Skeletal muscle satellite cell (primary cell): ENCODE results near the gene LYRM1.

ENCODE experiments used
- H3K27me3 ChIP-seq: 2 replicates; pipeline ENCODE4 v1.7.0; 2013; ENCODE audit warnings: low read length; ENCODE audit not compliant: control insufficient read depth, insufficient read depth
- H3K36me3 ChIP-seq: 2 replicates; pipeline ENCODE4 v1.7.0; 2013; ENCODE audit warnings: mild to moderate bottlenecking, control low read depth, low read length; ENCODE audit not compliant: insufficient read depth
- H3K4me1 ChIP-seq: 2 replicates; pipeline ENCODE4 v1.7.0; 2013; ENCODE audit warnings: low read length; ENCODE audit not compliant: control insufficient read depth, insufficient read depth
- H3K4me2 ChIP-seq: 2 replicates; pipeline ENCODE4 v1.7.0; 2013; ENCODE audit warnings: mild to moderate bottlenecking, low read length
- H3K4me3 ChIP-seq: 2 replicates; pipeline ENCODE4 v1.7.0; 2013; ENCODE audit warnings: low read length
- H3K9ac ChIP-seq: 2 replicates; pipeline ENCODE4 v1.7.0; 2013; ENCODE audit warnings: mild to moderate bottlenecking, low read depth, low read length, moderate library complexity
- H3K9me3 ChIP-seq: replicated peaks from 2 replicates; pipeline ENCODE4 v1.7.0; 2013; ENCODE audit warnings: mild to moderate bottlenecking, control low read depth, low read length

The LYRM1 gene

GRCh38 chr16:20903899-20904506 is 3.4 kb downstream of the LYRM1 start:
- H3K4me1 ChIP-seq = peaks cover 70% of the 10 kb centered on the region
- no peaks in the 10 kb centered on the region for H3K36me3 ChIP-seq
- H3K4me2 ChIP-seq = peak overlapping the region; percentile 44
- H3K9ac ChIP-seq = peak overlapping the region; percentile 80
- H3K4me3 ChIP-seq = no peak overlapping the region
- H3K9me3 ChIP-seq = no peaks in the 10 kb centered on the region
- no peaks in the 10 kb centered on the region for H3K27me3 ChIP-seq

- Histone ChIP-seq H3K36me3 (no peaks in the 10 kb centered on the region), H3K4me1 (peaks cover 70% of the 10 kb centered on the region), H3K9ac (peak overlapping the region; percentile 80), H3K4me3 (peak overlapping the region; percentile 3), H3K4me2 (peak overlapping the region; percentile 44), H3K9me3 (no peaks in the 10 kb centered on the region), H3K27me3 (no peaks in the 10 kb centered on the region)
Observed at GRCh38 chr16:20904507-20905081, 4.0 kb downstream of the LYRM1 start.

- peaks cover 79% of the 10 kb centered on the region for H3K4me1 ChIP-seq
- peak overlapping the region; percentile 80 for H3K9ac ChIP-seq
- peak overlapping the region; percentile 58 for H3K4me3 ChIP-seq
- H3K36me3 ChIP-seq = no peaks in the 10 kb centered on the region
- peak overlapping the region; percentile 75 for H3K4me2 ChIP-seq
- no peaks in the 10 kb centered on the region for H3K27me3 ChIP-seq
- H3K9me3 ChIP-seq = no peaks in the 10 kb centered on the region
Observed at GRCh38 chr16:20905576-20905975, 5.0 kb downstream of the LYRM1 start.

DNA sequence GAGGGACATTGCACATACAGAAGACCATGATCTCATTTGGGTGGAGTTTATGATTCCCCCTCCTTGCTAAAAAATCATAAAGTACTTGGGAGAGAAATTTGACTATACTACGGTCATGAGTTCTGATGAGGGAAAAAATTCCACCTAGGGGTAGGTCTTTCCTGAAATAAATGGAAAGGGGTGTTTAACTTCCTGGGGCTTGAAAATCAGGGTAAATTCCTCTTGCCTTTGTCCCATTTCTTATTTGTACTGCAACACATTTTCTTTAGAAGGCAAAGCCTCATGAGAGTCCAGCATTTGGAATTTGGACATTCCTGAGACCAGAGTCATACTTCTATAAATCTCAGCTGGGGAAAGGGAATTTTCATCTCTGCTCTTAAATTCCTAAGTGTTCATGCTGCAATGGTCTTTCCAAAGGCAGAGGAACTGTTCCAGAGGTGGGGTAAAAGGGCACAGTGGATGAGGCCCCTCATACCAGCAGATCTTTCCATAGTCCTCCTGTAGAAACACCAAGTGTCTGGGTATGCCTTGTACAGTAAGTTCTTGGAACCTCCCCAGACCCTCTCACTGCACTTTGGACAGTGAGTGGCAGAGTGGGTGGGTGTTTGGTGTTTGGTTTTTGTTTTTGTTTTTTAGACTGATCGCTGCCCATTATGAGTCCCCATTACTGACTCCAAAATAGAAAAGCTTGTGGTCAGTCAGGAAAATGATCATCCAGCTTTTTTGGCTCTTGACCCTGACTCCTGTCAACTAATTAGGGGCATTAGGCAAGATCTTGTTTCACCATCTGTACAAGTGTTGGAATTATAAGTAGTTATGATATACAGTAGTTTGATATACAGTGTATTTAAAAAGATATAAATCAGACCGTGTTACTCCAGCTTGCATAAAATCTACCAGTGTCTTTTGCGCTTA is 6.0 kb downstream of the LYRM1 start:
- H3K4me3 ChIP-seq = peak overlapping the region; percentile 58
- peak overlapping the region; percentile 80 for H3K9ac ChIP-seq
- no peaks in the 10 kb centered on the region for H3K9me3 ChIP-seq
- H3K36me3 ChIP-seq = no peaks in the 10 kb centered on the region
- H3K4me2 ChIP-seq = peak overlapping the region; percentile 75
- H3K27me3 ChIP-seq = no peaks in the 10 kb centered on the region
- peaks cover 83% of the 10 kb centered on the region for H3K4me1 ChIP-seq

GRCh38 chr16:20910781-20911321 is 10.3 kb downstream of the LYRM1 start:
- Histone ChIP-seq H3K36me3 (no peaks in the 10 kb centered on the region), H3K27me3 (no peaks in the 10 kb centered on the region), H3K4me2 (peak overlapping the region; percentile 67), H3K9me3 (no peaks in the 10 kb centered on the region), H3K4me3 (peak overlapping the region; percentile 23), H3K4me1 (peaks cover 71% of the 10 kb centered on the region), H3K9ac (peak overlapping the region; percentile 70)

DNA sequence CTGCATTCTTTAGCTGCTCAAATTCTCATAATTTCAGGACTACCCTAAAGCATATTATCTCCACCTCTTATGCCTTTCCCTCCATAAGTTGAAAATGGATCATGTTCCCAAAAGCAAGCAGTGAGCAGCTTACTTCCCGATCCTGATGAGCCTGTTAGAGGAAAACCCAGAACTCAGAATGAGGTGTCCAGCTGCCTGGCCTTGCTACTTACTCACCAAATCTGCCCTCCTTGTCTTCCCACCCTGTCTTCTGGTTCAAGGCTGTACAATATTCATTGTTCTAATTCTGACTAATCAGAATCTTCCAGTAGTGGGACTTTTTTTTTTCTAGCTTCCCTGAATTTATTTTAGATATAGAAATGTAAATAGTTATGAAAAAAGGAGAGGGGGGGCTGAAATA is 10.8 kb downstream of the LYRM1 start:
- peaks cover 66% of the 10 kb centered on the region for H3K4me1 ChIP-seq
- H3K4me2 ChIP-seq = peak overlapping the region; percentile 67
- H3K9me3 ChIP-seq = no peaks in the 10 kb centered on the region
- H3K9ac ChIP-seq = peak overlapping the region; percentile 70
- no peaks in the 10 kb centered on the region for H3K36me3 ChIP-seq
- H3K4me3 ChIP-seq = peak overlapping the region; percentile 23
- H3K27me3 ChIP-seq = no peaks in the 10 kb centered on the region

DNA sequence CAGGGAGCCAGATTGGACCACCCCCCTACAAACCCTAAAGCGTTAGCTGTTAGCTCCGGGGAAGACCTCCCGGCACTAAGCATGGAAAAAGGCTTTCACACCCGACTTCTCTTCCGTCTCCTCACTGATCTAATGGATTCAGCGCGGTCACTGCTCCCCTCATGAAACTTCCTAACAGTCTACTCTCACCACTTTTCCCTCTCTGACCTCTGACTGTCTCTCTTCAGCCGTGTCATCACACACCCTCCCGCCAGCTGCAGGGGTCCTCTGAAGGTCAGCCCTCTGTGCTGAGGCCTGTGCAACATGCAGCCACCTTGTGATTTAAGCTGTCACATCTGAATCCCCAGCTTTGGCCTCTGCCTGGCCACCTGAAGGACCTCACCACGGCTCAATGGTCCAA is 15.7 kb downstream of the LYRM1 start:
- no peaks in the 10 kb centered on the region for H3K9me3 ChIP-seq
- H3K9ac ChIP-seq = no peak overlapping the region
- no peak overlapping the region for H3K4me2 ChIP-seq
- H3K27me3 ChIP-seq = no peaks in the 10 kb centered on the region
- H3K4me3 ChIP-seq = no peak overlapping the region
- H3K36me3 ChIP-seq = peaks cover 5% of the 10 kb centered on the region
- peaks cover 41% of the 10 kb centered on the region for H3K4me1 ChIP-seq

- Histone ChIP-seq H3K36me3 (peaks cover 5% of the 10 kb centered on the region), H3K9me3 (no peaks in the 10 kb centered on the region), H3K4me3 (no peak overlapping the region), H3K27me3 (no peaks in the 10 kb centered on the region), H3K4me2 (no peak overlapping the region), H3K9ac (no peak overlapping the region), H3K4me1 (peaks cover 34% of the 10 kb centered on the region)
Observed at GRCh38 chr16:20916942-20917341, 16.4 kb downstream of the LYRM1 start.

DNA sequence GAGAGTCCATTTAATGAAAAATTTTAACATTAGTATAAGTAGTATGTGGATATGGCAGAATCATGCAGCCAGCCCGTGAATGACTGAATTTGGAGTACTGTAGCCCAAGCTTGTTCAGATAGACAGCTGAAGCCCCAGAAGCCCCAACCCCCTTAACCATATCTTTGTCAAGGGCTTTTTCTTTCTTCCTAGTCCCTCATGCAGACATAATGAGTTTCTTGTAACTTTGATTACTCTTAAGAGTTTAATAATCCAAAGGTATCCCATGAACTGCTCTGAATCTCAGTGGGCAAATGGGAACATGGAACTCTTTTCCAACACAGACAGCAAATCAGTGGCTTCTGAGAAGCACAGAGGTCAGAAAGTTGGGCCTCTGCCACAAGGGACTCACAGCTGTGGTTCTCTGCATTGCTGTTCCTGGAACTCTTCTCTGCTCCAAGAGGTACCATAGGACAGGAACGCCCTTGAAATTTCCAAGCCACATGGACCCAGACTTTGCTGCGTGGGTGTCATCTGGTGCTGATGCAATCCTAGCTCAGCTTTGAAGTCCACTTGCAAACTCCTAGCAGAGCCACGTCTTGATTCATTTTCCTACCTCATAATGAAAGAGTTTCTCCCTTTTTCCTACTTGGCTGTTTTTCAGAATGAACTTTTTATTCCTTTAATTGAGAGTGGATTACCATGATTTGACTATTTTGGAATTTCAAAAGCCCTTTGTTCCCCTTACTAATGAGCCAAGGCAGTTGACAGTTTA is 18.1 kb downstream of the LYRM1 start:
- Histone ChIP-seq H3K36me3 (peaks cover 9% of the 10 kb centered on the region), H3K4me3 (no peak overlapping the region), H3K4me1 (peaks cover 19% of the 10 kb centered on the region), H3K9me3 (no peaks in the 10 kb centered on the region), H3K4me2 (peak overlapping the region; percentile 2), H3K27me3 (no peaks in the 10 kb centered on the region), H3K9ac (no peak overlapping the region)

- no peak overlapping the region for H3K4me3 ChIP-seq
- H3K27me3 ChIP-seq = no peaks in the 10 kb centered on the region
- H3K36me3 ChIP-seq = peaks cover 13% of the 10 kb centered on the region
- H3K9me3 ChIP-seq = no peaks in the 10 kb centered on the region
- no peak overlapping the region for H3K4me2 ChIP-seq
- H3K4me1 ChIP-seq = peaks cover 11% of the 10 kb centered on the region
- H3K9ac ChIP-seq = no peak overlapping the region
Observed at GRCh38 chr16:20920091-20920490, 19.5 kb downstream of the LYRM1 start.

GRCh38 chr16:20920799-20921198 is 20.2 kb downstream of the LYRM1 start:
- Histone ChIP-seq H3K4me1 (peaks cover 11% of the 10 kb centered on the region), H3K4me2 (no peak overlapping the region), H3K27me3 (no peaks in the 10 kb centered on the region), H3K9me3 (no peaks in the 10 kb centered on the region), H3K9ac (no peak overlapping the region), H3K36me3 (peaks cover 13% of the 10 kb centered on the region), H3K4me3 (no peak overlapping the region)
